Epithelial cell of esophagus (primary cell): Measurements from ENCODE around the gene FGF19.

ENCODE experiments used
- DNase-seq: peaks from one replicate; pipeline ENCODE4 v3.0.0; 2010; ENCODE audit warnings: low read depth
- H3K4me3 ChIP-seq: 2 replicates; pipeline ENCODE4 v1.5.1; 2011; ENCODE audit warnings: mild to moderate bottlenecking, low read length, control low read depth
- CTCF ChIP-seq: IDR thresholded peaks from 2 replicates; pipeline ENCODE4 v1.5.1; 2011; ENCODE audit warnings: low read depth, mild to moderate bottlenecking, low read length, control low read depth, inconsistent platforms; ENCODE audit not compliant: insufficient read depth; ENCODE audit errors: missing control alignments

The FGF19 gene

DNA sequence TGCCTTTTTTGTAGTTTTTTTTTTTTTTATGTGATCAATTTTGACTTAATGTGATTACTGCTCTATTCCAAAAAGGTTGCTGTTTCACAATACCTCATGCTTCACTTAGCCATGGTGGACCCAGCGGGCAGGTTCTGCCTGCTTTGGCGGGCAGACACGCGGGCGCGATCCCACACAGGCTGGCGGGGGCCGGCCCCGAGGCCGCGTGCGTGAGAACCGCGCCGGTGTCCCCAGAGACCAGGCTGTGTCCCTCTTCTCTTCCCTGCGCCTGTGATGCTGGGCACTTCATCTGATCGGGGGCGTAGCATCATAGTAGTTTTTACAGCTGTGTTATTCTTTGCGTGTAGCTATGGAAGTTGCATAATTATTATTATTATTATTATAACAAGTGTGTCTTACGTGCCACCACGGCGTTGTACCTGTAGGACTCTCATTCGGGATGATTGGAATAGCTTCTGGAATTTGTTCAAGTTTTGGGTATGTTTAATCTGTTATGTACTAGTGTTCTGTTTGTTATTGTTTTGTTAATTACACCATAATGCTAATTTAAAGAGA lies 50.3 kb downstream of the FGF19 start:
- TF ChIP-seq CTCF, result no peak

DNA sequence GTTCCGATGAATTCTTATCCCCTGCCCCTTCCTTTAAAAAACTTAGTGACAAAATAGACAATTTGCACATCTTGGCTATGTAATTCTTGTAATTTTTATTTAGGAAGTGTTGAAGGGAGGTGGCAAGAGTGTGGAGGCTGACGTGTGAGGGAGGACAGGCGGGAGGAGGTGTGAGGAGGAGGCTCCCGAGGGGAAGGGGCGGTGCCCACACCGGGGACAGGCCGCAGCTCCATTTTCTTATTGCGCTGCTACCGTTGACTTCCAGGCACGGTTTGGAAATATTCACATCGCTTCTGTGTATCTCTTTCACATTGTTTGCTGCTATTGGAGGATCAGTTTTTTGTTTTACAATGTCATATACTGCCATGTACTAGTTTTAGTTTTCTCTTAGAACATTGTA lies 50.8 kb downstream of the FGF19 start:
- H3K4me3 ChIP-seq, result no peak overlapping the region
- DNase-seq, result no peak
- TF ChIP-seq CTCF, result no peak

More for the DNA sequence above, 50.3 kb downstream of the FGF19 start:
- no peak for DNase-seq
- H3K4me3 ChIP-seq, result no peak overlapping the region

DNA sequence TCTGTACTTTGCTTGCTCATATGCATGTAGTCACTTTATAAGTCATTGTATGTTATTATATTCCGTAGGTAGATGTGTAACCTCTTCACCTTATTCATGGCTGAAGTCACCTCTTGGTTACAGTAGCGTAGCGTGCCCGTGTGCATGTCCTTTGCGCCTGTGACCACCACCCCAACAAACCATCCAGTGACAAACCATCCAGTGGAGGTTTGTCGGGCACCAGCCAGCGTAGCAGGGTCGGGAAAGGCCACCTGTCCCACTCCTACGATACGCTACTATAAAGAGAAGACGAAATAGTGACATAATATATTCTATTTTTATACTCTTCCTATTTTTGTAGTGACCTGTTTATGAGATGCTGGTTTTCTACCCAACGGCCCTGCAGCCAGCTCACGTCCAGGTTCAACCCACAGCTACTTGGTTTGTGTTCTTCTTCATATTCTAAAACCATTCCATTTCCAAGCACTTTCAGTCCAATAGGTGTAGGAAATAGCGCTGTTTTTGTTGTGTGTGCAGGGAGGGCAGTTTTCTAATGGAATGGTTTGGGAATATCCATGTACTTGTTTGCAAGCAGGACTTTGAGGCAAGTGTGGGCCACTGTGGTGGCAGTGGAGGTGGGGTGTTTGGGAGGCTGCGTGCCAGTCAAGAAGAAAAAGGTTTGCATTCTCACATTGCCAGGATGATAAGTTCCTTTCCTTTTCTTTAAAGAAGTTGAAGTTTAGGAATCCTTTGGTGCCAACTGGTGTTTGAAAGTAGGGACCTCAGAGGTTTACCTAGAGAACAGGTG lies 51.8 kb downstream of the FGF19 start:
- TF ChIP-seq CTCF, result no peak

DNA sequence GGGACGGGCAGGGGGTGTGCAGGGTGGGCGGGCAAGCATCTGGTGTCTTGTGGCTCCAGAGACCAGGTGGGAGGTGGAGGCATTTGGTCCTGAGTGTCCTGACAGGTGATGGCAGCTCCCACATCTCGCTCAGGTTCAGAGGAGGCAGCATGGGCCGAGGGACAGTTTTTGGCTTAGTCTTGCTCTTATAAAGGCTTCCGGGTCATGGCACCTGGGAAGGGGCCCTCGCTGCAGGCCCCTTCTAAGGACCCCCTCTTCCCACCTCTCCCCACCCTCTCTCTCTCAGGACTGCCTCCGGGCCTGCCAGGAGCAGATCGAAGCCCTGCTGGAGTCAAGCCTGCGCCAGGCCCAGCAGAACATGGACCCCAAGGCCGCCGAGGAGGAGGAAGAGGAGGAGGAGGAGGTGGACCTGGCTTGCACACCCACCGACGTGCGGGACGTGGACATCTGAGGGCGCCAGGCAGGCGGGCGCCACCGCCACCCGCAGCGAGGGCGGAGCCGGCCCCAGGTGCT lies 52.9 kb downstream of the FGF19 start:
- no peak for DNase-seq
- no peak for TF ChIP-seq CTCF
- H3K4me3 ChIP-seq, result no peak overlapping the region

More for the DNA sequence above, 51.8 kb downstream of the FGF19 start:
- no peak overlapping the region for H3K4me3 ChIP-seq
- DNase-seq, result no peak

GRCh38 chr11:69650081-69650831 lies 53.6 kb downstream of the FGF19 start:
- no peak for TF ChIP-seq CTCF
- no peak for DNase-seq
- H3K4me3 ChIP-seq, result no peak overlapping the region

- no peak overlapping the region for H3K4me3 ChIP-seq
- DNase-seq, result no peak
- TF ChIP-seq CTCF, result no peak
These were observed 54.3 kb downstream of the FGF19 start for GRCh38 chr11:69649576-69649900.
